HFFc6 (cell line): ENCODE data around the gene HIPK2. TPM values are rescaled to one million over a fixed set of nuclear protein-coding genes. Genes with fewer than 3 reads are reported as not detected.

Experiments
- DNase-seq: peaks from one replicate; pipeline ENCODE4 v3.0.0-alpha.2; 2018
- H3K27ac Mint-ChIP-seq: 2 replicates; pipeline ENCODE4 v1.8.0; 2020; ENCODE audit warnings: mild to moderate bottlenecking, mixed read lengths
- H3K27me3 Mint-ChIP-seq: 2 replicates; pipeline ENCODE4 v1.8.0; 2021; ENCODE audit warnings: mild to moderate bottlenecking, moderate library complexity, mixed read lengths; ENCODE audit not compliant: insufficient read depth
- H3K36me3 Mint-ChIP-seq: 2 replicates; pipeline ENCODE4 v1.8.0; 2021; ENCODE audit warnings: low read depth, mixed read lengths
- H3K4me1 Mint-ChIP-seq: 2 replicates; pipeline ENCODE4 v1.8.0; 2020; ENCODE audit warnings: low read depth, mixed read lengths
- H3K4me3 Mint-ChIP-seq: 2 replicates; pipeline ENCODE4 v1.8.0; 2020; ENCODE audit warnings: mild to moderate bottlenecking, moderate library complexity, mixed read lengths
- H3K9me3 Mint-ChIP-seq: 2 replicates; pipeline ENCODE4 v1.8.0; 2020; ENCODE audit warnings: mild to moderate bottlenecking, mixed read lengths
- total RNA-seq, 6 experiments: library from RNA; stranded (reverse); fragmentation: NEBNext Ultra II Directional; extraction: Animal tissue kit (Norgen Biotek cat#: 25700); gene quantifications; 2 replicates in 1 of 6; 3 replicates in 5 of 6; pipeline ENCODE4 v1.2.3, GENCODE V29; 2021
- TF ChIP-seq, protein P1 (sequence below): fragments of 200-600 bp; sonication (generic); IDR thresholded peaks from 2 replicates; pipeline ENCODE4 v1.5.0; 2021; ENCODE audit warnings: antibody characterized with exemption, mild to moderate bottlenecking

HIPK2 gene
- total RNA-seq, 6 experiments from 2014 or later, result 14.6 to 33.4 (median 31.4) TPM

- no peak overlapping the region for H3K4me3 Mint-ChIP-seq
- TF ChIP-seq, protein P1, sequence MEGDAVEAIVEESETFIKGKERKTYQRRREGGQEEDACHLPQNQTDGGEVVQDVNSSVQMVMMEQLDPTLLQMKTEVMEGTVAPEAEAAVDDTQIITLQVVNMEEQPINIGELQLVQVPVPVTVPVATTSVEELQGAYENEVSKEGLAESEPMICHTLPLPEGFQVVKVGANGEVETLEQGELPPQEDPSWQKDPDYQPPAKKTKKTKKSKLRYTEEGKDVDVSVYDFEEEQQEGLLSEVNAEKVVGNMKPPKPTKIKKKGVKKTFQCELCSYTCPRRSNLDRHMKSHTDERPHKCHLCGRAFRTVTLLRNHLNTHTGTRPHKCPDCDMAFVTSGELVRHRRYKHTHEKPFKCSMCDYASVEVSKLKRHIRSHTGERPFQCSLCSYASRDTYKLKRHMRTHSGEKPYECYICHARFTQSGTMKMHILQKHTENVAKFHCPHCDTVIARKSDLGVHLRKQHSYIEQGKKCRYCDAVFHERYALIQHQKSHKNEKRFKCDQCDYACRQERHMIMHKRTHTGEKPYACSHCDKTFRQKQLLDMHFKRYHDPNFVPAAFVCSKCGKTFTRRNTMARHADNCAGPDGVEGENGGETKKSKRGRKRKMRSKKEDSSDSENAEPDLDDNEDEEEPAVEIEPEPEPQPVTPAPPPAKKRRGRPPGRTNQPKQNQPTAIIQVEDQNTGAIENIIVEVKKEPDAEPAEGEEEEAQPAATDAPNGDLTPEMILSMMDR, result no peak
- no peak overlapping the region for H3K27ac Mint-ChIP-seq
- no peaks in the 10 kb centered on the region for H3K9me3 Mint-ChIP-seq
- DNase-seq, result no peak
- H3K36me3 Mint-ChIP-seq, result no peaks in the 10 kb centered on the region; the same call in 1 of the 2 replicates
- H3K4me1 Mint-ChIP-seq, result no peaks in the 10 kb centered on the region
- peaks cover 2% of the 10 kb centered on the region; the same call in 1 of the 2 replicates for H3K27me3 Mint-ChIP-seq
These were observed 203.9 kb downstream of the HIPK2 start for GRCh38 chr7:139573871-139574270.

DNA sequence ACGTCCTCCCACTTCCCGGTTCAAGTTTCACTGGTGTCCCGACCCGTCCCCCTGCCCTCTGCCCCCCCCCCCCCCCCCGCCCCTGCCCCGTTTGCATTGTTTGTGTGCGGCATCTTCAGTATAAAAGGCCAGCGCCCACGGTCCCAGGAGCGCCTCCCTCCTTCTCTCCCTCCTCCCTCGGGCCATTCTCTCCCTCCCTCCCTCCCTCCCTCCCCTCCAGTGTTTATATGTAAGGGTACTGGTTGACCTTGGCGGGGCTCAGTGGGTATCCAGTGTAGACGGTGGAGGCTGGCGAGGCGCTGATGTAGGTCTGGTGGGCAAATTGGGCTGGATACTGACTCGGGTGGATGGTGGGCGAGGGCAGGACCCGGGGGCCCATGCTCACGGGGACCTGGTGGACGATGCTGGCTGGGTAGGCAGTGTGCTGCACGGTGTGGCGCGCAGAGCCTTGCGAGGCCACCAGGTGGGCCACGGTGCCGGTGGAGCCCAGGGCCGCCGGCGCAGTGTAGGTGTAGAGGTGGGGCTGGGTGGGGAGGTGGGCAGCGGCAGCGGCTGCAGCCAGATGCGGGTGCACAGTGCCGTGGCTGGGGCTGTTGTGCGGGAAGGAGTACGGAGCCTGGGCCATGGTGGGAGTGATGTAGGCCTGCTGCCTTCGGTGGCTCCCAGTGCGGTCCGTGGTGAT, 205.0 kb downstream of the HIPK2 start:
- no peaks in the 10 kb centered on the region for H3K4me1 Mint-ChIP-seq
- 0 out of 2 replicates have a peak, but pooled peaks cover 6% of the 10 kb centered on the region for H3K36me3 Mint-ChIP-seq
- no peaks in the 10 kb centered on the region for H3K9me3 Mint-ChIP-seq
- DNase-seq, result no peak
- no peak overlapping the region for H3K4me3 Mint-ChIP-seq
- H3K27me3 Mint-ChIP-seq, result peaks cover 2% of the 10 kb centered on the region; the same call in 1 of the 2 replicates
- TF ChIP-seq, protein P1, result no peak
- H3K27ac Mint-ChIP-seq, result no peak overlapping the region

- 0 out of 2 replicates have a peak, but pooled peaks cover 8% of the 10 kb centered on the region for H3K36me3 Mint-ChIP-seq
- H3K9me3 Mint-ChIP-seq, result no peaks in the 10 kb centered on the region
- TF ChIP-seq, protein P1, result no peak
These were observed 205.7 kb downstream of the HIPK2 start for GRCh38 chr7:139572071-139572470.

GRCh38 chr7:139571651-139572050, 206.1 kb downstream of the HIPK2 start:
- H3K36me3 Mint-ChIP-seq, result 0 out of 2 replicates have a peak, but pooled peaks cover 8% of the 10 kb centered on the region
- no peak overlapping the region for H3K4me3 Mint-ChIP-seq
- no peaks in the 10 kb centered on the region for H3K4me1 Mint-ChIP-seq

More at GRCh38 chr7:139572071-139572470, 205.7 kb downstream of the HIPK2 start:
- peaks cover 2% of the 10 kb centered on the region; the same call in 1 of the 2 replicates for H3K27me3 Mint-ChIP-seq
- H3K27ac Mint-ChIP-seq, result no peak overlapping the region
- H3K4me1 Mint-ChIP-seq, result no peaks in the 10 kb centered on the region
- H3K4me3 Mint-ChIP-seq, result no peak overlapping the region
- DNase-seq, result no peak

GRCh38 chr7:139571190-139571589, 206.6 kb downstream of the HIPK2 start:
- no peaks in the 10 kb centered on the region for H3K4me1 Mint-ChIP-seq
- no peak overlapping the region for H3K27ac Mint-ChIP-seq
- TF ChIP-seq, protein P1, result no peak
- H3K36me3 Mint-ChIP-seq, result 0 out of 2 replicates have a peak, but pooled peaks cover 8% of the 10 kb centered on the region
- no peak for DNase-seq
- H3K9me3 Mint-ChIP-seq, result no peaks in the 10 kb centered on the region
- no peak overlapping the region for H3K4me3 Mint-ChIP-seq
- no peaks in the 10 kb centered on the region; the same call in 1 of the 2 replicates for H3K27me3 Mint-ChIP-seq

More at GRCh38 chr7:139571651-139572050, 206.1 kb downstream of the HIPK2 start:
- H3K27ac Mint-ChIP-seq, result no peak overlapping the region
- no peak for DNase-seq
- TF ChIP-seq, protein P1, result no peak
- H3K9me3 Mint-ChIP-seq, result no peaks in the 10 kb centered on the region
- peaks cover 2% of the 10 kb centered on the region; the same call in 1 of the 2 replicates for H3K27me3 Mint-ChIP-seq
